ENCODE results near the gene POLD3. TPM values are rescaled to one million over a fixed set of nuclear protein-coding genes. Genes with fewer than 3 reads are reported as not detected.

The POLD3 gene
- total and polyA plus RNA-seq, 2 of the 8 experiments (the other 6 are each of a cell fraction or from before 2014, with no cell fraction given) = 18.1 to 29.3 TPM

DNA sequence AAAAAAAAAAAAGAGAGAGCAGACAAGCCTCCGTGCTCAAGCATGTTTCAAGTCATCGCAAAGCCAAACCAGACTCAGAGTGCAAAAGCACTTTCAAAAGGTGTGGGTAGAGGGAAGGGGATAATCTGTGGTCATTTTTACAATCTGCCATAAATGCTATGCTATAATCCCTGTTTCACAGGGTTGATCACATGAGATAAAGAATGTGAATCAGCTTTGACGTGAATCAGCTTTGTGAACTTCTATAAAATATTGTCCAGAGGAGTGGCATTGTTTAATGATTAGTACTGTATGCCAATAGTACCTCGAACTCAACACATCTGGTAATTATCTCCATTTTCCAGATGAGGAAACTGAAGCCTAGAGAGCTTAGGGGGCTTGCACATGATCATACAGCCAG, 20.0 kb upstream of the POLD3 start:
- WGBS, 2 experiments (ENCODE audit: extremely low coverage in 1 of 2, insufficient coverage in 1 of 2, insufficient read length in 1 of 2, insufficient replicate concordance in 2 of 2, low coverage in 1 of 2, low lambda C conversion rate in 2 of 2, missing lambda C conversion rate in 1 of 2) = 83% methylated on average over 4 of the region's 4 CpGs; no CpG with 5 or more reads in 1 of the 2 experiments
- H3K79me1 ChIP-seq (ENCODE audit: low read depth, low read length) = no peaks in the 10 kb centered on the region
- no peak overlapping the region for H4K91ac ChIP-seq (replicated peaks; ENCODE audit: insufficient read length, low read length)
- no peak overlapping the region for H2BK15ac ChIP-seq (ENCODE audit: low read length)
- no peak overlapping the region for H3K14ac ChIP-seq (ENCODE audit: insufficient read length)
- no peak overlapping the region for H3K4ac ChIP-seq (replicated peaks; ENCODE audit: insufficient read length, low read depth, low read length)
- no peak overlapping the region for H3K18ac ChIP-seq (ENCODE audit: extremely low read depth, low read length)
- ChIA-PET CTCF (ENCODE audit: partially characterized antibody) (interaction anchor here (0.8 to 11.0 kb wide), 11 partner anchors 9 to 317 kb away, joined by 3 to 291 read pairs (median 4); partner anchors contain the start of genes KCNE3 and POLD3), POLR2A (ENCODE audit: partially characterized antibody) (interaction anchor here (0.6 to 0.9 kb wide), 2 partner anchors 38 to 127 kb away, joined by 3 read pairs; no protein-coding TSS in a partner anchor)
- no peak overlapping the region for H2AK5ac ChIP-seq (ENCODE audit: low read depth, low read length)
- no peaks in the 10 kb centered on the region for H3K4me1 ChIP-seq (replicated peaks in 1 of 4; ENCODE audit: control insufficient read depth in 3 of 4, insufficient read depth in 4 of 4, low read length in 3 of 4)
- no peak overlapping the region for H2BK5ac ChIP-seq (ENCODE audit: low read depth, low read length)
- H3K4me2 ChIP-seq (ENCODE audit: insufficient read depth in 1 of 2, low read depth in 2 of 2, low read length in 2 of 2) = no peak overlapping the region
- DNase-seq (ENCODE audit: low read depth in 1 of 2, low spot score in 2 of 2) (no peak), FAIRE-seq (no peak)
- no peaks in the 10 kb centered on the region for H3K27me3 ChIP-seq (replicated peaks in 1 of 4; ENCODE audit: control insufficient read depth in 3 of 4, extremely low read depth in 1 of 4, insufficient read depth in 3 of 4, low read length in 3 of 4)
- no peak overlapping the region for H2BK120ac ChIP-seq (replicated peaks; ENCODE audit: low read depth, low read length)
- TF ChIP-seq SUZ12 (IDR thresholded peaks at IDR 0.05; ENCODE audit: low read length) (no peak), RNF2 (IDR thresholded peaks at IDR 0.05; ENCODE audit: borderline replicate concordance, low read depth, low read length, missing control alignments, poor library complexity, severe bottlenecking) (no peak), RAD21 (IDR thresholded peaks at IDR 0.05 in 1 of 2, conservative IDR thresholded peaks at IDR 0.05 in 1 of 2; ENCODE audit: low read depth in 2 of 2, low read length in 2 of 2) (no peak), SP2 (IDR thresholded peaks at IDR 0.05; ENCODE audit: low read length) (no peak)
- TF ChIP-seq, protein P1, sequence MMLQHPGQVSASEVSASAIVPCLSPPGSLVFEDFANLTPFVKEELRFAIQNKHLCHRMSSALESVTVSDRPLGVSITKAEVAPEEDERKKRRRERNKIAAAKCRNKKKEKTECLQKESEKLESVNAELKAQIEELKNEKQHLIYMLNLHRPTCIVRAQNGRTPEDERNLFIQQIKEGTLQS (IDR thresholded peaks at IDR 0.05; ENCODE audit: insufficient read depth, low read depth, low read length) = no peak
- no peak overlapping the region for H3K23ac ChIP-seq (ENCODE audit: insufficient read length)
- no peak overlapping the region for H4K5ac ChIP-seq (ENCODE audit: insufficient read length, low read depth, low read length)
- H3K23me2 ChIP-seq (ENCODE audit: low read depth, low read length) = no peaks in the 10 kb centered on the region
- no peak overlapping the region for H3K4me3 ChIP-seq (ENCODE audit: extremely low read depth in 1 of 4, insufficient read depth in 2 of 4, low read depth in 3 of 4, low read length in 4 of 4)
- H3K27ac ChIP-seq (ENCODE audit: low read depth, low read length) = no peak overlapping the region
- H3K9ac ChIP-seq (replicated peaks in 1 of 4; ENCODE audit: extremely low read depth in 1 of 4, low read depth in 3 of 4, low read length in 3 of 4) = no peak overlapping the region
- no peaks in the 10 kb centered on the region for H4K20me1 ChIP-seq (replicated peaks in 1 of 2; ENCODE audit: control insufficient read depth in 1 of 2, insufficient read depth in 2 of 2, low read length in 2 of 2)
- no peak overlapping the region for H2BK20ac ChIP-seq (ENCODE audit: low read length)
- H3K79me2 ChIP-seq (ENCODE audit: control insufficient read depth in 1 of 2, insufficient read depth in 2 of 2, low read length in 2 of 2) = no peaks in the 10 kb centered on the region
- no peak overlapping the region for H4K8ac ChIP-seq (ENCODE audit: extremely low read depth, insufficient read depth, low read length)
- no peak overlapping the region for H3K56ac ChIP-seq (replicated peaks; ENCODE audit: insufficient read length, low read depth, low read length)
- no peak overlapping the region for H2AFZ ChIP-seq (ENCODE audit: low read length)
- H3K36me3 ChIP-seq (ENCODE audit: control insufficient read depth in 2 of 4, insufficient read depth in 4 of 4, low read length in 3 of 4) = no peaks in the 10 kb centered on the region
- no peak overlapping the region for H2BK12ac ChIP-seq (ENCODE audit: low read depth, low read length)
- H3K9me3 ChIP-seq (ENCODE audit: insufficient read depth in 2 of 2, low read depth in 1 of 2, low read length in 1 of 2) = no peaks in the 10 kb centered on the region
